Measurements from ENCODE around the gene GRXCR1. TPM values are rescaled to one million over a fixed set of nuclear protein-coding genes. Genes with fewer than 3 reads are reported as not detected.

GRXCR1 gene
- total RNA-seq, 2 experiments from 2014 or later: not detected

GRCh38 chr4:42906891-42907759 is 14.6 kb downstream of the GRXCR1 start:
- DNase-seq: no peak
- Mint-ChIP-seq H3K27ac (no peak overlapping the region), H3K27me3 (peaks cover 17% of the 10 kb centered on the region), H3K36me3 (no peaks in the 10 kb centered on the region), H3K4me1 (peaks cover 2% of the 10 kb centered on the region), H3K4me3 (no peak overlapping the region), H3K9me3 (no peaks in the 10 kb centered on the region)

- H3K27me3 Mint-ChIP-seq: peaks cover 13% of the 10 kb centered on the region
- H3K9me3 Mint-ChIP-seq: no peaks in the 10 kb centered on the region
- no peak for DNase-seq
- H3K4me3 Mint-ChIP-seq: no peak overlapping the region
- peaks cover 2% of the 10 kb centered on the region for H3K4me1 Mint-ChIP-seq
- no peak overlapping the region for H3K27ac Mint-ChIP-seq
- no peaks in the 10 kb centered on the region for H3K36me3 Mint-ChIP-seq
Measured at GRCh38 chr4:42910459-42910858, 17.9 kb downstream of the GRXCR1 start.

GRCh38 chr4:42914937-42915336 is 22.4 kb downstream of the GRXCR1 start:
- H3K27me3 Mint-ChIP-seq: peaks cover 3% of the 10 kb centered on the region
- H3K4me3 Mint-ChIP-seq: no peak overlapping the region
- no peaks in the 10 kb centered on the region for H3K36me3 Mint-ChIP-seq
- H3K4me1 Mint-ChIP-seq: no peaks in the 10 kb centered on the region
- H3K27ac Mint-ChIP-seq: no peak overlapping the region
- DNase-seq: no peak
- no peaks in the 10 kb centered on the region for H3K9me3 Mint-ChIP-seq

GRCh38 chr4:42915484-42915883 is 23.0 kb downstream of the GRXCR1 start:
- peaks cover 3% of the 10 kb centered on the region for H3K27me3 Mint-ChIP-seq
- H3K4me1 Mint-ChIP-seq: no peaks in the 10 kb centered on the region
- no peak overlapping the region for H3K4me3 Mint-ChIP-seq
- no peaks in the 10 kb centered on the region for H3K9me3 Mint-ChIP-seq
- no peak overlapping the region for H3K27ac Mint-ChIP-seq
- H3K36me3 Mint-ChIP-seq: no peaks in the 10 kb centered on the region
- DNase-seq: no peak

GRCh38 chr4:42917296-42917695 is 24.8 kb downstream of the GRXCR1 start:
- no peak for DNase-seq
- no peaks in the 10 kb centered on the region for H3K27me3 Mint-ChIP-seq
- no peak overlapping the region for H3K27ac Mint-ChIP-seq
- no peaks in the 10 kb centered on the region for H3K4me1 Mint-ChIP-seq
- H3K36me3 Mint-ChIP-seq: no peaks in the 10 kb centered on the region
- no peak overlapping the region for H3K4me3 Mint-ChIP-seq
- H3K9me3 Mint-ChIP-seq: no peaks in the 10 kb centered on the region

- Mint-ChIP-seq H3K9me3 (no peaks in the 10 kb centered on the region), H3K27me3 (no peaks in the 10 kb centered on the region)
Measured at GRCh38 chr4:42923431-42923830, 30.9 kb downstream of the GRXCR1 start.

GRCh38 chr4:42925921-42926320 is 33.4 kb downstream of the GRXCR1 start:
- no peaks in the 10 kb centered on the region for H3K9me3 Mint-ChIP-seq
- H3K27me3 Mint-ChIP-seq: no peaks in the 10 kb centered on the region
- no peaks in the 10 kb centered on the region for H3K36me3 Mint-ChIP-seq
- H3K27ac Mint-ChIP-seq: no peak overlapping the region
- no peak for DNase-seq
- H3K4me1 Mint-ChIP-seq: no peaks in the 10 kb centered on the region
- no peak overlapping the region for H3K4me3 Mint-ChIP-seq

More at GRCh38 chr4:42923431-42923830, 30.9 kb downstream of the GRXCR1 start:
- Mint-ChIP-seq H3K27ac (no peak overlapping the region), H3K36me3 (no peaks in the 10 kb centered on the region), H3K4me1 (no peaks in the 10 kb centered on the region), H3K4me3 (no peak overlapping the region)
- DNase-seq: no peak

- H3K36me3 Mint-ChIP-seq: no peaks in the 10 kb centered on the region
- H3K9me3 Mint-ChIP-seq: no peaks in the 10 kb centered on the region
- H3K4me1 Mint-ChIP-seq: no peaks in the 10 kb centered on the region
- no peak overlapping the region for H3K4me3 Mint-ChIP-seq
- peaks cover 3% of the 10 kb centered on the region for H3K27me3 Mint-ChIP-seq
- H3K27ac Mint-ChIP-seq: no peak overlapping the region
- no peak for DNase-seq
Measured at GRCh38 chr4:42927946-42928345, 35.4 kb downstream of the GRXCR1 start.

- Mint-ChIP-seq H3K9me3 (no peaks in the 10 kb centered on the region), H3K4me3 (no peak overlapping the region), H3K36me3 (no peaks in the 10 kb centered on the region), H3K27me3 (peaks cover 3% of the 10 kb centered on the region), H3K4me1 (no peaks in the 10 kb centered on the region), H3K27ac (no peak overlapping the region)
- DNase-seq: no peak
Measured at GRCh38 chr4:42928582-42928981, 36.1 kb downstream of the GRXCR1 start.

GRCh38 chr4:42942216-42942615 is 49.7 kb downstream of the GRXCR1 start:
- Mint-ChIP-seq H3K9me3 (no peaks in the 10 kb centered on the region), H3K27ac (no peak overlapping the region), H3K4me1 (no peaks in the 10 kb centered on the region), H3K27me3 (peaks cover 4% of the 10 kb centered on the region), H3K36me3 (no peaks in the 10 kb centered on the region), H3K4me3 (no peak overlapping the region)
- no peak for DNase-seq

GRCh38 chr4:42945874-42946273 is 53.4 kb downstream of the GRXCR1 start:
- no peak overlapping the region for H3K27ac Mint-ChIP-seq
- no peaks in the 10 kb centered on the region for H3K4me1 Mint-ChIP-seq
- H3K36me3 Mint-ChIP-seq: no peaks in the 10 kb centered on the region
- H3K4me3 Mint-ChIP-seq: no peak overlapping the region
- peaks cover 4% of the 10 kb centered on the region for H3K27me3 Mint-ChIP-seq
- no peak for DNase-seq
- H3K9me3 Mint-ChIP-seq: no peaks in the 10 kb centered on the region

- Mint-ChIP-seq H3K9me3 (no peaks in the 10 kb centered on the region), H3K27ac (no peak overlapping the region), H3K4me1 (no peaks in the 10 kb centered on the region), H3K36me3 (no peaks in the 10 kb centered on the region), H3K27me3 (no peaks in the 10 kb centered on the region), H3K4me3 (no peak overlapping the region)
- DNase-seq: no peak
Measured at GRCh38 chr4:42953321-42953720, 60.8 kb downstream of the GRXCR1 start.

- Mint-ChIP-seq H3K27ac (no peak overlapping the region), H3K9me3 (no peaks in the 10 kb centered on the region), H3K27me3 (no peaks in the 10 kb centered on the region), H3K4me1 (no peaks in the 10 kb centered on the region), H3K4me3 (no peak overlapping the region), H3K36me3 (no peaks in the 10 kb centered on the region)
- DNase-seq: no peak
Measured at GRCh38 chr4:42954963-42955669, 62.6 kb downstream of the GRXCR1 start.

GRCh38 chr4:42955746-42956505 is 63.4 kb downstream of the GRXCR1 start:
- H3K9me3 Mint-ChIP-seq: peaks cover 1% of the 10 kb centered on the region
- DNase-seq: no peak
- no peak overlapping the region for H3K27ac Mint-ChIP-seq
- H3K4me1 Mint-ChIP-seq: no peaks in the 10 kb centered on the region
- no peaks in the 10 kb centered on the region for H3K36me3 Mint-ChIP-seq
- H3K4me3 Mint-ChIP-seq: no peak overlapping the region
- H3K27me3 Mint-ChIP-seq: no peaks in the 10 kb centered on the region

GRCh38 chr4:42965326-42965725 is 72.8 kb downstream of the GRXCR1 start:
- Mint-ChIP-seq H3K9me3 (peaks cover 3% of the 10 kb centered on the region), H3K4me1 (no peaks in the 10 kb centered on the region), H3K27me3 (peaks cover 7% of the 10 kb centered on the region)

More at GRCh38 chr4:42965326-42965725, 72.8 kb downstream of the GRXCR1 start:
- Mint-ChIP-seq H3K27ac (no peak overlapping the region), H3K4me3 (no peak overlapping the region), H3K36me3 (no peaks in the 10 kb centered on the region)
- no peak for DNase-seq
